GM19193 (cell line): Measurements from ENCODE around the gene PER1.

Source experiments
- POLR2A ChIP-seq: IDR thresholded peaks from 4 replicates; pipeline ENCODE4 v1.6.1; 2011; ENCODE audit not compliant: insufficient read depth, insufficient read length; ENCODE audit errors: extremely low read depth

Gene PER1

GRCh38 chr17:8152112-8152775 is at the start of gene PER1:
PER1 (minus strand) TSS chr17:8152404; CDS start chr17:8150706, 1,698 bp downstream.
- TF ChIP-seq POLR2A: peak; percentile 77

- peak; percentile 55 for TF ChIP-seq POLR2A
Observed at GRCh38 chr17:8192070-8192815, 40.0 kb upstream of the PER1 start.

GRCh38 chr17:8190506-8190905 is 38.3 kb upstream of the PER1 start:
- TF ChIP-seq POLR2A: no peak

GRCh38 chr17:8189711-8190477 is 37.7 kb upstream of the PER1 start, which contains the start of gene BORCS6:
BORCS6 (minus strand) TSS chr17:8190180; CDS start chr17:8190140, 40 bp downstream.
- peak; percentile 87 for TF ChIP-seq POLR2A

GRCh38 chr17:8189041-8189710 is 37.0 kb upstream of the PER1 start:
- no peak for TF ChIP-seq POLR2A

GRCh38 chr17:8188263-8188839 is 36.1 kb upstream of the PER1 start:
- TF ChIP-seq POLR2A: no peak

GRCh38 chr17:8187517-8188262 is 35.5 kb upstream of the PER1 start:
- TF ChIP-seq POLR2A: peak; percentile 48

- TF ChIP-seq POLR2A: peak; percentile 18
Observed at GRCh38 chr17:8186787-8187516, 34.7 kb upstream of the PER1 start.

GRCh38 chr17:8186446-8186786 is 34.2 kb upstream of the PER1 start:
- no peak for TF ChIP-seq POLR2A

GRCh38 chr17:8185582-8186445 is 33.6 kb upstream of the PER1 start:
- TF ChIP-seq POLR2A: no peak

- no peak for TF ChIP-seq POLR2A
Observed at GRCh38 chr17:8176998-8177731, 25.0 kb upstream of the PER1 start.
